VCaP (cell line): ENCODE results near the gene AGBL1.

ENCODE experiments used
- H3K27ac ChIP-seq: fragments of 450-650 bp; 2 replicates; pipeline ENCODE4 v1.5.1; 2017
- CTCF ChIP-seq: fragments of 450-650 bp; conservative IDR thresholded peaks from 2 replicates; pipeline ENCODE4 v1.5.1; 2017; ENCODE audit warnings: mild to moderate bottlenecking, moderate library complexity

The AGBL1 gene

GRCh38 chr15:86327230-86327865 lies 247.7 kb downstream of the AGBL1 start:
- no peak overlapping the region for H3K27ac ChIP-seq
- no peak for TF ChIP-seq CTCF

- no peak overlapping the region for H3K27ac ChIP-seq
- no peak for TF ChIP-seq CTCF
Observed at GRCh38 chr15:86328658-86329057, 249.0 kb downstream of the AGBL1 start.

GRCh38 chr15:86329311-86330013 lies 249.8 kb downstream of the AGBL1 start:
- TF ChIP-seq CTCF = no peak
- no peak overlapping the region for H3K27ac ChIP-seq

- TF ChIP-seq CTCF = no peak
- no peak overlapping the region for H3K27ac ChIP-seq
Observed at GRCh38 chr15:86333819-86334218, 254.1 kb downstream of the AGBL1 start.

- no peak overlapping the region for H3K27ac ChIP-seq
- no peak for TF ChIP-seq CTCF
Observed at GRCh38 chr15:86336051-86336788, 256.5 kb downstream of the AGBL1 start.

- TF ChIP-seq CTCF = no peak
- H3K27ac ChIP-seq = no peak overlapping the region
Observed at GRCh38 chr15:86337071-86337470, 257.4 kb downstream of the AGBL1 start.

- no peak overlapping the region for H3K27ac ChIP-seq
- no peak for TF ChIP-seq CTCF
Observed at GRCh38 chr15:86347245-86347644, 267.6 kb downstream of the AGBL1 start.
